GM21423 (cell line): ENCODE measurements around the gene DDX23.
"Not testable (repeated sequence)": the region's sequence is repeated elsewhere in the genome, so short reads cannot be mapped to it uniquely, and the experiment has no call there.

Source experiments
- ATAC-seq: cut with Tn5 transposase; IDR thresholded peaks from one replicate; pipeline ENCODE4 v1.9.1; 2021; ENCODE audit warnings: mild to moderate bottlenecking, moderate library complexity; ENCODE audit not compliant: unreplicated experiment

Gene DDX23

DNA sequence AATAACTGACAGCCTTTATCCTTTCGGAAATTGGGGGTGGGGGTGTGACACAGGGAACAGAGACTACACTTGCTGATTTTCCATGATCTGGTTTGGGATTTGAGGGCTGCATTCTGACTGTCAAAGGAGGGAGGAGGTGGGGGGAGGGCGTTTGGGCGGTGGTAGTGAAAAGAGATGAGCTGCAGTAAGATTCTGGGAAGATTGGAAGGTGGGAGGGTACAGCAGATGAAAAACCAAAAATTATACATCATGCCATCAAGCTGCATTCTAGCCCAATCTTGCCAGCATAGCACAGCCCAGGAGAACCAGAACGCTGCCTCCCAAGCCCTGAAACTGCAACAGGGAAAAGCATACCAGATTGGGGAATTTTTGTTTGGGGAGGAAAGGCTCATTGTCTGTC lies 11.3 kb upstream of the DDX23 start:
- ATAC-seq = no peak

DNA sequence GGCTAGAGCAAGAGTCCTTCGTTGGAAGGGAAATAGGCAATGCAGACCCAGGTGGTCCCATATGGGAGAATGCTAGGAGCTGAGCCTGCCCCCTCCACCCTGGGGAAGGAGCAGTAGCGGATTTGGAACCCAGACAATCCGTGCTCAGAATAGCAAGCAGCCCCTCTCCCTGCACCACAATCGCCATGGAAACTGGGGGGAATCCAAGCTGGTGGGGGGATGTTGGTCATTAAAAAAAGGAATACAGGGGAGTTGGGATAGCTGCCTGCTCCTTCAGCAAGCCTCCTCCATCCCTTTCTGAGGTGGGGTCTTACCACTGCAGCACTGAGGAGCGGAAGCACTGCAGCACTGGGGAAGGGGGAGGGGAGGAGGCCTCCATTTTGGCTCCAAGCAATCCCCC lies 10.8 kb upstream of the DDX23 start:
- ATAC-seq = no peak

DNA sequence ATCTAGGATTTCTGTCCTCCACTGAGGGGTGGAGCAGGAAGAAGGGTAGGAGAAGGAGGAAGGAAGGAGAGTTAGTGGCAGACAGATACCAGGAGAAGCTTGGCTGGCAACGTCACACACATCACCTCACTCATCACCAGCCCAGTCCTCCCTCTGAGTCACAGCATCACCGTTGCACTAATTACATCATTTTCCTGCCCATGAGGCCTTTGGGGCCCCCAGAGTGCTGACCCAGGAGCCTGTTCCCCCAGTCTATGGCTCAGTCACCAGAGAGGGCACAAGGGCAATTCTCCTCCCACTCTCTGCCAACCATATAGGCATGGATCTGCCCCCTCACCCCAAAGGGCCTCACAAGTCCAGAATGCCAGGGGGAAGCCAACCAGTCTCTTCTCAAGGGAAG lies 9.1 kb upstream of the DDX23 start:
- ATAC-seq = no peak

DNA sequence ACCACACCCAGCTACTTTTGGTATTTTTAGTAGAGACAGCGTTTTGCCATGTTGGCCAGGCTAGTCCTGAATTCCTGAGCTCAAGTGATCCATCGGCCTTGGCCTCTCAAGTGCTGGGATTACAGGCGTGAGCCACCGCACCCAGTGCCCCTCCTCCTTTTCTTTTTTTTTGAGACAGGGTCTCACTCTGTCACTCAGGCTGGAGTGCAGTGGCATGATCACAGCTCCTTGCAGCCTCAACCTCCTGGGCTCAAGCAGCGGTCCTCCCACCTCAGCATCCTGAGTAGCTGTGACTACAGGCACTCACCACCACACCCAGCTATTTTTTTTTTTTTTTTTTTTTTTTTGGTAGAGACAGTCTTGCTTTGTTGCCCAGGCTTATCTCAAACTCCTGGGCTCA lies 8.3 kb upstream of the DDX23 start:
- ATAC-seq = not testable (repeated sequence)

DNA sequence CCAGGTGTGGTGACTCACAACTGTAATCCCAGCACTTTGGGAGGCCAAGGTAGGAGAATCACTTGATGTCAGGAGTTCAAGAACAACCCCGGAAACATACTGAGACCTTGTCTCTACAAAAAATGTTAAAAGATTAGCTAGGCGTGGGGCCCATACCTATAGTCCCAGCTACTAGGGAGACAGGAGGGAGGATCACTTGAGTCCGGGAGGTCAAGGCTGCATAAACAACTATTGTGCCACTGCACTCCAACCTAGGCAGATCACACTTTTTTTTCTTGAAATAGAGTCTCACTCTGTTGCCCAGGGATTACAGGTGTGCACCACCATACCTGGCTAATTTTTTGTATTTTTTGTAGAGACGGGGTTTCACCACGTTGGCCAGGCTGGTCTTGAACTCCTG lies 7.6 kb upstream of the DDX23 start:
- no peak for ATAC-seq

DNA sequence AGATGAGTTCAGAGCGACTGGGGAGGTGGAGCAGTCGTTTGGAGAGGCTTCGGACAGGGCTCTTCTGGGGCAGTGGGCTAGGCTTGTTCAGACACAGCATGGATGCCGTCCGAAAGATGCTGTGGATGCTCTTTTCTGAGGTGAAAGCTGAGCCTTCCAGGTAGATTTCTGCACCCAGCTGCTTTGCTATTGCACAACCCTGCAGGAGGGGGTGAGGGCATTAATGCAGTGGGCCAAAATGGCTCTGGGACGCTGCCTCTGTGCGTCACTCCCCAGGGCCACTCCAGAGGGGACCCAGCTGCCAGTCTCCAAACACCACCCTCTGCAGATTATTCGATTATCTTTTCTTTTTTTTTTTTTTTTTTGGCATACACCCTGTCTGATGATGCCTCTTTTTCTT lies 6.1 kb upstream of the DDX23 start:
- no peak for ATAC-seq

DNA sequence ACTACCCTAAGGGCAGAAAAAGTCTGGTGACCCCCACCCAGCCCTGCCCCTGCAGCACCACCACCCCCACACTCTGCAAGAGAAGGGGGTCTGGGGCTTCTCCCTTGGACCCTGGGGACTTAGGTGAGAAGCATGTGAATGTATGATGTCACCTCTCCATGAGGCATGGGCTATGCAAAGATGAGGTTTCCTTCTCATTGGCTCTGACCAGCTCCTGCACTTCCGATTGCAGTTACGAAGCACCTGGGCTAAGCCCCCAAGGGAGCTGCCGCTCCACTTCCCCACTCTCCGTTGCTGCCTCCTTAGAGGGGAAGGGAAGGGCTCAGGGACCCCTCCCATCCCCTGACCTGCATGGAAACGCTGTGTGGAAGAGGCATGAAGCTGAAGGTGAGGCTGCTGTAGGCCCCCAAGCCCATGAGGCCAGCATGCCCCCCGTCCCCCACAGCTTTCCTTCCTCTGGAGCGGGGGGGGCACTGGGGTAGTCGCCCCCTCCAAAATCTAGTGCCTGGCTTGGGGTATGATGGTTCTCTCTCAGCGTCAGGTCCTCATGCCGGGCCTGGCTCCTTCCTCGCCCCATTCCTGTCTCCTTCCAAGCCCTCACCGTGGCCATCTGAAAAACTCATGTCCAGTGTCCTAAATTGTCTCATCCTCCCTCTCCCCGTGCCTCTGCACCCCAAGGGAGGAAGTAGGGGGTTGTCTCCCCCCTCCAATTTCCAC lies 5.5 kb upstream of the DDX23 start:
- no peak for ATAC-seq

DNA sequence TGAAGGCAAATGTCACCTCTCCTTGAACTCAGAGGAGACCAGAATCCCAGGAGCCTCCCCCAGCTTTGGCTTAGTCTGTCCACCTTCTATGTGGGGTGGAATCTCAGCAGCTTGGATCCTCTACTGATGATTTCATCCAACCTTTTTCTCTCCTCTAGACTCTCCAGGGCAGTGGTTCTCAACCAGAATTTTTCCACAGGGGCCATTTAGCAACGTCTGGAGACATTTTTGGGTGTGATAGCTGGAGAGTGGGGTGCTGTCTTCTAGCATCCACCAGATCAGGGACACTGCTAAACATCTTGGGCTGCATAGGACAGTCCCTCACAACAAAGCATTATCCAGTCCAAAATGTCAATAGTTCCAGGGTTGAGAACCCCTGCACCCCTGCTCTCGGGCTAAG lies 4.4 kb upstream of the DDX23 start:
- ATAC-seq = no peak

DNA sequence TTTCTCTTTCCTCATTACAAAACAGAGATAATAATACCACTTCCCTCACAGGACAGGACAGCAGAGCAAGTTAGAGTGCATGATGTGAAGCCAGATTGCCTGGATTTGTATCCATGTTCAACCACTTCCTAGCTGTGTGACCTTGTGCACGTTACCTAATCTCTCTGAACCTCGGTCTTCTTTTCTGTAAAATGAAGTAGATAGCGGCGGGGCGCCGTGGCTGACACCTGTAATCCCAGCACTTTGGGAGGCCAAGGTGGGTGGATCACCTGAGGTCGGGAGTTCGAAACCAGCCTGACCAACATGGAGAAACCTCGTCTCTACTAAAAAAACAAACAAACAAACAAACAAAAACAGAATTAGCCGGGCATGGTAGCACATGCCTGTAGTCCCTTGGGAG lies 3.0 kb upstream of the DDX23 start:
- not testable (repeated sequence) for ATAC-seq

DNA sequence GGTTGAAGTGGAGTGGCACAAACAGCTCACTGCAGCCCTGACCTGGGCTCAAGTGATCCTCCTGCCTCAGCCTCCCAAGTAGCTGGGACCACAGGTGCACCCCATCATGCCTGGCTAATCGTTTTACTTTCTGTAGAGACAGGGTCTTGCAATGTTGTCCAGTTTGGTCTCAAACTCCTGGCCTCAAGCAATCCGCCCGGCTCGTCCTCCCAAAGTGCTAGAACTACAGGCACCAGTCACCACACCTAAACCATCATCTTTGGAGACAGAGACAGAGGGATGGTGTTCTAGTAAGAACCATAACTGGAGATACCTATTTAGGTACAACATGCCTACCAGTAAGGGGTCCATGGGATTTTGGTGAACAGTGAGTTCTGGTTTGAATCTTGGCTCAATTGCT lies 2.5 kb upstream of the DDX23 start:
- ATAC-seq = no peak

DNA sequence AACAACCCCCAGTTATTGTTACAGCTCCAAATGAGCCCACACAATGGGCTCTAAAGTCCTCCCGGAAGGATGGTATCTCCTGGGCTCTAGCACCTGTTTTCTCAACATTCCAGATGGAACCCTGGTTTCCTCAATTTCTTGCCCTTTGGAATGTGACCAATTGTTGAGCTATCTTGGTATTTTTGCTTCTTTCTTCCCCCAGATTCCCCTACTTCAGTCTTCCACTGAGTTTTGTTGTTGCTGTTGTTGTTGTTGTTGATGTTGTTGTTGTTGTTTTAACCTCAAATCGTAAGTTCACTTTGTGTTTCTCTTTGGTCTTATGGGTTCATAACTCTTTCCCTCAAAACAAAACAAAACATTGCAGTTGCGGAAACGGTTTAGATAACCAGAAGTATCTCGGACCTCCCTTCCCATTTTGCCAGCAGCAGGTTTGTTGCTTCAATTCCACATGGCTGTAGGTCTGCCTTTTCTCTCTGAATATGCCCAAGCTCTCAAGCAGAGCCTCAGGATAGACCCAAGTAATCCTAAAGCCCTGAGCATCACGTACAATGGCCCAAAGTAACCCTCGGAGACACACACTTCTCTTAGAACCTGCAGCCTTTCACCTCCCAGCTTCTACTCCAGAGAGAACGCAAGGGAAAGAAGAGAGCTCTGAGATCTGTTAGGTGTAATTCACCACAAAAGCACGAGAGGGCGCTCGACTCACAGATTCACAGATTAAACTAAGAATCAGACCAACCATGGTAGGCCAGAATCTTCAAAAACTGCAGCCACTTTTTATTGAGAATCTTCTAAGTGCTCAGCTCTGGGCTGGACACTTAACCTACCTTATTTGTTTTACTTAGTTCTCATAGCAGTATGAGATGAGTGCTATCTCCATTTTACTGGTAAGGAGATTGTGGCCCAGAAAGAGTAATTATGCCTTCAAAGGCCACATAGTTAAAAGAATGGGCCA lies 1.0 kb upstream of the DDX23 start:
- ATAC-seq = peak; percentile 44

DNA sequence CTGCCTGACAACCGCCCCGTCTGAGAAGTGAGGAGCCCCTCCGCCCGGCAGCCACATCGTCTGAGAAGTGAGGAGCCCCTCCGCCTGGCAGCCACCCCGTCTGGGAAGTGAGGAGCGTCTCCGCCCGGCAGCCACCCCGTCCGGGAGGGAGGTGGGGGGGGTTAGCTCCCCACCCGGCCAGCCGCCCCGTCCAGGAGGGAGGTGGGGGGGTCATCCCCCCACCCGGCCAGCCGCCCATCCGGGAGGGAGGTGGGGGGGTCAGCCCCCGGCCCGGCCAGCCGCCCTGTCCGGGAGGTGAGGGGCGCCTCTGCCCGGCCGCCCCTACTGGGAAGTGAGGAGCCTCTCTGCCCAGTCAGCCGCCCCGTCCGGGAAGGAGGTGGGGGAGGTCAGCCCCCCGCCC lies 9.9 kb downstream of the DDX23 start:
- not testable (repeated sequence) for ATAC-seq

DNA sequence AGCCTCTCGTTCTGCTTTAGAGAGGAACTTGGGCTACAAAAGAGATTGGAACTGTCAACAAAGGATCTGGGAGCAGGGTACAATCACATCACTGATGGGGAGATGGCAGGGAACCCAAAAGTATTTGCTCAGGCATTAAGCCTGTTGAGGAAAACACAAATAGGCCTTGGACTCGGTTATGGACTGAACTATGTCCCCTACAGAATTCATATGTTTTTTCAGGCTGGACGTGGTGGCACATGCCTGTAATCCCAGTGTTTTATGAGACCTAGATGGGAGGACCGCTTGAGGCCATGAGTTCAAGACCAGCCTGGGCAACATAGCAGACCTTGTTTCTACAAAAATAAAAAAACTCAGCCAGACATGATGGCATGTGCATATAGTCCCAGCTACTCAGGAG lies 13.9 kb downstream of the DDX23 start:
- no peak for ATAC-seq

DNA sequence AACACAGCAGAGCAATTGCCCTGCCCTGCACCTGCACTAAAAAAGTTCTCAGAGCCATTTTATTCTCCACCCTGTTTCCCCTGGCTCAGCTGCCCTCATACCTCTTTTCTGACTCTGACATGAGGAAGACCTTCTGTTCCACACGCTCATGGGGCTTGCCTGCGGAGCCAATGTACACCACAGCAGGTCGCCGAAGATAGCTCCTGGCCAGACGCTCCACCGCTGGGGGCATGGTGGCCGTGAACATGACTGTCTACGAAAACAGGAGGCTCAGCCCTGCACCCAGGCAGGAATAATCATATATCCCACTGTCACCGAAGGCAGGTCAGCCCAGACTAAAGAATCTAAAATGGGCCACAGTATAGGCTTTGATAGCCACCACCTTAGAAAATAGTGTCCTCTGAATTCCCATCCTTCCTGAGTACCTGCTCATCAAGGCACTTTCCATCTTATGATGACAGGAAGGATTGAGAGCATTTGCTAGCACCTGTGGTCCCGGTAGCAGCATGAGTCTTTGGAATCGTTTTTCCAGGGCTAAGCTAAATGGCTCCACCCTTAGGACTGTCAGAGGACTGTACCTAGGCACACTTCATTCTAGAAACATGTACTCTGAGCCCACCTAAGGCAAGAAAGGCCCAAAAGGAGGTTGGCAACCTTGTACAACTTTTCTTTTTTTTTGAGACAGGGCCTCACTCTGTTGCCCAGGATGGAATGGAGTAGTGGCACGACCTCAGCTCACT lies 19.5 kb downstream of the DDX23 start:
- no peak for ATAC-seq

DNA sequence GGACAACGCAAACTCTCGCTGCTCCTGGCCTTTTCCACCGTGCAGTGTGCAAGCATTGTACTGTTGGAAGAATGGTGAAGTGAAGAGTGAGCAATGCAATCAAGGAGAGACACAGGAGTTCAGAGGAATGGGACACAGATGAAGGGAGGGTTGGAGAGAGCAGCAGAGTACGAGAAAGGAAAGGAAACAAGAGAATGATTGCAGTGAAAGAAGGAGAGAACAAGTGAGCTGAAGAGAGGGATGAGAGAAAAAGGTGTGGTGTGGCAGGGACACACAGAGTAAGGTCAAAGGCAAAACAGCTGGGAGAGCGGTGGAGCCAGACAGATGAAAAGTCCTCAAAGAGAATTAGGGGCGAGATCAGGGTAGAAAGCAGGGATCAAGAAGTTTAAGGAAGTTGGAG lies 20.7 kb downstream of the DDX23 start:
- no peak for ATAC-seq

DNA sequence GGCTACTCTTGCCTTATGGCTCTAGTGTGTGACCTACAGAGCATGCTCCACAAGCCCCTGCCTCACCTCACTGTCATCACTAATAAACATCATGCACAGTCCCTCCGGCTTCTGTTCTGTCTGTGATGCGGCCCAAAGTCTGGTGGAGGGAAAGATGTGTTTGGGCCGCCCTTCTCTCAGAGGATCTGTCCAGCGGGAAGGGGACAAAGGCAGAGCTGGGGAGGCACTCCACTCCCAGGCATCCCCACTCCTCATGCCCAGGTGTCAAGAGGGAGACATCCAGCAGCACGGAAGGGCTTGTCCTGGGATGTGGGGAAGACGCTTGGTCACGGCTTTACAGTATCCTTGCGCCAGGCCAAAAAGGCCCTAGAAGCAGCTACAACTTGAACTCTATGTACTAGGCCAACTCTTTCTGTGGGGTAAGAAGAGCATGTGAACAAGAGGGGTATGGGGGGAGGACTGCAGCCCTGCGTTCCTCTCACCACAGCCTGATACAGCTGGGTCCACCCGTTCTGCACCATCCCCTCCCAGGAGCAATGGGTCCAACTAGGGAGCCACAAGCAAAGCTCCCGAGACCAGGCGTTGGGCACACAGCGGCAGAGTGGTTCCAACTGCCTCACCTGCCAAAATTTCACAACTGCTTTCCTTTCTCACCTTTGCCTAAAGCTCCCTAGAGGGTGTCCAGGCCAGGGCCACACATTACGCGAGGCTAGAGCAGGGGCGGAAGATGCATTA lies 23.0 kb downstream of the DDX23 start:
- ATAC-seq = no peak

DNA sequence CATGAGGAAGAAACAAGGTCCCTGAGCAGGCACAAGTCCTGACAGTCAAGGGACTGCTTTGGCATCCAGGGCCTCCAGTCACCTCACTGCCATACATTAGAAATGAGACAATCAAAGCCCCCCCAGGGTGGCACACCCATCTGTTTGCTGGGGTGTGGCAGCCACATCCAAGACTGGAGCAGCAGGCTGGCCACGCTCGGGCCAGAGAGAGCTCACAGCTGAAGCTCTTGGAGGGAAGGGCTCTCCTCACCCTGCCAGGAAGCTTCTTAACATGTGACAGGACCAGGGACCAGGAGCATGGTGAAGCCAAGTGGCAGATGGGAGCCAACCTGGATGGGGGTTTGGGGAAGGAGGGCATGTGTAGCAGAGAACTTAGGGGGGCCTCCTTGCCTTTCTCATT lies 23.7 kb downstream of the DDX23 start:
- no peak for ATAC-seq

DNA sequence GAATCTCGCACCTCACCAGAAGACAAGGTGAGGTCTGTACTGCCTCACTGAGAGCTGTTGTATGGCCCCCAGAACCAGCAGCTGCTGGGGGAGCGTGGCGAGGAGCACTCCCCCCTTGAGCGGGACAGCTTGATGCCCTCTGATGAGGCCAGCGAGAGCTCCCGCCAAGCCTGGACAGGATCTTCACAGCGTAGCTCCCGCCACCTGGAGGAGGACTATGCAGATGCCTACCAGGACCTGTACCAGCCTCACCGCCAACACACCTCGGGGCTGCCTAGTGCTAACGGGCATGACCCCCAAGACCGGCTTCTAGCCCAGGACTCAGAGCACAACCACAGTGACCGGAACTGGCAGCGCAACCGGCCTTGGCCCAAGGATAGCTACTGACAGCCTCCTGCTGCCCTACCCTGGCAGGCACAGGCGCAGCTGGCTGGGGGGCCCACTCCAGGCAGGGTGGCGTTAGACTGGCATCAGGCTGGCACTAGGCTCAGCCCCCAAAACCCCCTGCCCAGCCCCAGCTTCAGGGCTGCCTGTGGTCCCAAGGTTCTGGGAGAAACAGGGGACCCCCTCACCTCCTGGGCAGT lies 24.4 kb downstream of the DDX23 start:
- no peak for ATAC-seq

DNA sequence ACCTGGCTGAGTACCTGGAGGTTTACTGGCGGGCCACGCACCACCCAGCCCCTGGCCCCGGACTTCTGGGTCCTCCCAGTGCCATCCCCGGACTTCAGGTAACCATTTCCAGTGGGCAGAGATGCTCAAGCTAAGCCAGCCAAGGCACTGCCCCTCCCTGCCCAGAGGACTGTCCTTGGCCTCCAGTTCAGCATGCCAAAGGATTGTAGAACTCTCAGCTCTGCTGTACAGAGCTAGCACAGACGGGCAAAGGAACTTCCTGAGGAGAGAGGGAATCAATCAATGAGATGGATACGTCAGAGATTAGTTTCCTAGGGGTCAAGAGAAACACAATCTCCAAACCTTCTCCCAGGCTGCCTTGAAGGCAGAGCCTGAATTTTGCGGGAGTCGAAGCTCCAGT lies 24.9 kb downstream of the DDX23 start:
- ATAC-seq = no peak

DNA sequence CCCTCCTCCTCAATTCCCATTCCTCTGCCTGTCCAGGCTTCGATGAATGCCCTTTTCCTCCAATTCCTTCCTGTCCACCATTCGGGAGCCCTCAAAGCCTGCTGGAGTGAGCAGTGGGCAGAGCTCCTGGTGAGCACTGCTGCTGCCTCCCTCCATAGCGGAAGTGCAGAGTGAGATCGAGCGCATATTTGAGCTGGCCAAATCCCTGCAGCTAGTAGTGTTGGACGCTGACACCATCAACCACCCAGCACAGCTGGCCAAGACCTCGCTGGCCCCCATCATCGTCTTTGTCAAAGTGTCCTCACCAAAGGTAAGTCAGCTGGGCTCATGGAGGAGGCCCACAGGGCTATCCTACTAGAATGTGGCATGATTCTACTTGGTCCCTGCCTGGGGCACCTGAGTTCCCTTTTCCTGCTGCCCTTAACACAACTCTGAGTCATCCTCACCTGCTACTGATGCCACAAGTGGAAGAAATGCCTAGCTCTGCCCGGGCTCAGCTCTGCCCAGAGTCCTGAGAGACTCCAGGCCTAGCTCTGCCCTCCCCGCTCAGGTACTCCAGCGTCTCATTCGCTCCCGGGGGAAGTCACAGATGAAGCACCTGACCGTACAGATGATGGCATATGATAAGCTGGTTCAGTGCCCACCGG lies 25.6 kb downstream of the DDX23 start:
- ATAC-seq = no peak
